HG02938 (cell line): ENCODE data around the gene ALG11.
"Not testable (repeated sequence)": the region's sequence is repeated elsewhere in the genome, so short reads cannot be mapped to it uniquely, and the experiment has no call there.

ENCODE experiments used
- ATAC-seq: cut with Tn5 transposase; IDR thresholded peaks from one replicate; pipeline ENCODE4 v1.9.1; 2021; ENCODE audit warnings: mild to moderate bottlenecking, moderate library complexity; ENCODE audit not compliant: unreplicated experiment

Gene ALG11

GRCh38 chr13:52025475-52026245 lies 13.5 kb downstream of the ALG11 start:
- no peak for ATAC-seq

- ATAC-seq = no peak
Measured at GRCh38 chr13:52026246-52026626, 14.0 kb downstream of the ALG11 start.

DNA sequence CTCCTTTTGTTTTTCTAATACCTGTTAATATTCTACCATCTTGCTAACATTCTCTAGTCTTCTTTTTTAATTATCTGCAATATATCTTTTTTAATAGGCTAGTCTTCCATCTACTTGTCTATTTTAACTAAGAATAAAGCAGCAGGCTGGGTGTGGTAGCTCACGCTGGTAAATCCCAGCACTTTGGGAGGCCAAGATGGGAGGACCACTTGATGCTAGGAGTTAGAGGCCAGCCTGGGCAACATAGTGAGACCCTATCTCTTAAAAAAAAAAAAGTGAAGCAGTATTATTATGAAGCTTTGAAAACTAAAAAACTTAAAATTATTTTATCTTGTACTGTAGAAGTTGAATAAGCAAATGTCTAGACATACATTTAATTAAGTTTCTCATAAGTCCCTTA lies 15.6 kb downstream of the ALG11 start:
- no peak for ATAC-seq

- no peak for ATAC-seq
Measured at GRCh38 chr13:52029569-52029968, 17.4 kb downstream of the ALG11 start.

- not testable (repeated sequence) for ATAC-seq
Measured at GRCh38 chr13:52030401-52030800, 18.2 kb downstream of the ALG11 start.

- ATAC-seq = no peak
Measured at GRCh38 chr13:52033039-52033438, 20.8 kb downstream of the ALG11 start.

GRCh38 chr13:52034616-52035226 lies 22.5 kb downstream of the ALG11 start:
- no peak for ATAC-seq

DNA sequence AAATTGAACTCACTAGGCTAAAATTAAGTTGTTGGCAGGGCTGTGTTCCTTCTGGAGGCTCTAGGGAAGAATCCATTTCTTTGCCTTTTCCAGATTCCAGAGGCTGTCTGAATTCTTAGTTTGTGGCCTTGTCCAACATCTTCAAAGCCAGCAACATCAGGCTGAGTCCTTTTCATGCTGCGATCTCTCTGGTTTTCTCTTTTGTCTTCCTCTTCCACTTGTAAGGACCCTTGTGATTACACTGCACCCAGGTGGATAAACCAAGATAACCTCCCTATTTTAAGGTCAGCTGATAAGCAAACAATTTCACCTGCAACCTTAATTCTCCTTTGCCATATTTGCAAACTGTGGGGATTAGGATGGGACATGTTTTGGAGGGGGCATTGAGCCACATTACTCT lies 23.8 kb downstream of the ALG11 start:
- ATAC-seq = no peak

DNA sequence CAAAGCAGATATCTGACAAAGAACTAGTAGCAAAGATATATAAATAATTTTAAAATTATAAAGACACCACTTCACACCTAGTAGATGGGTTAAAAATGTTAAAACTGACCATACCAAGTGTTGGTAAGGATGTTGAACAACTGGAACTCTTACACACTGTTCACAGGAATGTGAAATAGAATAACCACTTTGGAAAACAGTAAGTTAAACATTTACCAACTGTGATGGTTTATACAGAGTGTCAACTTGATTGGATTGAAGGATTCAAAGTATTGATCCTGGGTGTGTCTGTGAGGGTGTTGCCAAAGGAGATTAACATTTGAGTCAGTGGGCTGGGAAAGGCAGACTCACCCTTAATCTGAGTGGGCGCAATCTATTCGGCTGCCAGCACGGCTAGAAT lies 31.5 kb downstream of the ALG11 start:
- no peak for ATAC-seq

GRCh38 chr13:52047463-52047862 lies 35.3 kb downstream of the ALG11 start:
- ATAC-seq = no peak

DNA sequence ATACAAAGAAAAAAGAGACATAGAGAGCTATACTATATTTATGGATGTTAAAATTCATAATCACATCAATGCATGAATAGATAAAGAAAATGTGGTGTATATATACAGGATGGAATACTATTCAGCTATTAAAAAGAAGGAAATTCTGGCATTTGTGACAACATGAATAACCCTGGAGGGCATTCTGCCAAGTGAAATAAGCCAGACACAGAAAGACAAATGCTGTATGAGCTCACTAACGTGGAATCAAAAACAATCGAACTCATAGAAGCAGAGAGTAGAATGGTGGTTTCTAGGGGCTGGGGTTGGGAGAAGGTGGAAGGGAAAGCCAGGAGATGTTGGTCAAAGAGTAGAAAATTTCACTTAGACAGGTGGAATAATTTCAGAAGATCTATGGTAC lies 36.3 kb downstream of the ALG11 start:
- no peak for ATAC-seq

DNA sequence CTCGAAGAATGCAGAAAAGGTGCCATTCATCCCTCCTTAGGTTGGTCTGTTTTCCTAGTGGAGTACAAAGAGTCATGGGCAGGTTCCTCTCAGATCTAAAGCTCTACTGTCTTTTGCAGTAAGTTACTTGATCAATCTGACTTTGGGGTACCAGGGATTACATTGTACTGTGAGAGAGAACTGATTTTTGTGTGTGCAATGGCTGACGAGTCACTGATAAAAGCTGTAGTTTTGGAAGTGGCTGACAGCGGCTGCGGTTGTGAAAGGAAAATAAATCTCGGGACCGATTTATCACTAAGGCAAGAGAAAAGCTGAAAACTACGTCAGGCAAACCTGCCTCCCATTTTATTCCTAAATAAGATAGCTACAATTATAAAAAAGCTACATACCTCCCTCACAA lies 39.2 kb downstream of the ALG11 start:
- no peak for ATAC-seq

GRCh38 chr13:52053460-52053859 lies 41.3 kb downstream of the ALG11 start:
- ATAC-seq = no peak

- not testable (repeated sequence) for ATAC-seq
Measured at GRCh38 chr13:52061064-52061463, 48.9 kb downstream of the ALG11 start.

GRCh38 chr13:52061587-52061986 lies 49.4 kb downstream of the ALG11 start:
- ATAC-seq = no peak

DNA sequence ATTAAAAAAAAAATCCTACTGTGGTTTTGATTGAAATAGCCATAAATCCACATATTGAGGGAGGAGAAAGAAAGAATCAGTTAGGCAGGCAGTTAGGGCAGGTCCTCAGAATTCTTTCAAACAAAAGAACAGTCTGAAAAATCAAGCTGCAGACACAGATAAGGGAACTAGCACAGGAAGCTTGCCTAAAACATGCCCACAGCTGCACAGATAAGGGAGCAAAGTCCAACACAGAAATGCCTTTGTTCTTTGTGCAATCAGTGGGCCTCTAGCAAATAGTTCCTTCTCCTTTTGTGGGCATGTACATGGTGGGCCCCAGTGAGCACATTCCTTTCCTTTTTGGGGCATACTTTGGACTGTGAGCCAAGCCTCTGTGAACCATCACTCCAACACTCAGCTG lies 55.0 kb downstream of the ALG11 start:
- no peak for ATAC-seq

- ATAC-seq = no peak
Measured at GRCh38 chr13:52070929-52071523, 58.8 kb downstream of the ALG11 start.
